HG02678 (cell line): ENCODE results near the gene SAP30BP.

Experiments used
- ATAC-seq: cut with Tn5 transposase; IDR thresholded peaks from one replicate; pipeline ENCODE4 v1.9.1; 2021; ENCODE audit warnings: mild to moderate bottlenecking, moderate library complexity; ENCODE audit not compliant: unreplicated experiment

The SAP30BP gene

GRCh38 chr17:75666959-75667790 is at the start of gene SAP30BP, which contains the start of gene RECQL5:
SAP30BP (plus strand) TSS chr17:75667338; CDS start chr17:75667373, 35 bp downstream.
RECQL5 (minus strand) TSS chr17:75667154; CDS start chr17:75666557, 597 bp downstream.
- ATAC-seq: peak; percentile 78

GRCh38 chr17:75617675-75618074 is 49.5 kb upstream of the SAP30BP start:
- no peak for ATAC-seq

GRCh38 chr17:75619506-75620431 is 47.4 kb upstream of the SAP30BP start:
- no peak for ATAC-seq

- no peak for ATAC-seq
These were observed 45.6 kb upstream of the SAP30BP start for GRCh38 chr17:75621489-75621888.

GRCh38 chr17:75622076-75622475 is 45.1 kb upstream of the SAP30BP start:
- no peak for ATAC-seq

- no peak for ATAC-seq
These were observed 44.3 kb upstream of the SAP30BP start for GRCh38 chr17:75622771-75623273.

- no peak for ATAC-seq
These were observed 43.8 kb upstream of the SAP30BP start for GRCh38 chr17:75623386-75623785.

- no peak for ATAC-seq
These were observed 43.1 kb upstream of the SAP30BP start for GRCh38 chr17:75624021-75624420.

- ATAC-seq: no peak
These were observed 42.3 kb upstream of the SAP30BP start for GRCh38 chr17:75624714-75625345.

- no peak for ATAC-seq
These were observed 41.2 kb upstream of the SAP30BP start for GRCh38 chr17:75625813-75626486.

GRCh38 chr17:75626496-75627038 is 40.6 kb upstream of the SAP30BP start:
- no peak for ATAC-seq

GRCh38 chr17:75627094-75627493 is 40.0 kb upstream of the SAP30BP start:
- ATAC-seq: no peak

GRCh38 chr17:75628425-75628824 is 38.7 kb upstream of the SAP30BP start:
- ATAC-seq: no peak

- no peak for ATAC-seq
These were observed 38.0 kb upstream of the SAP30BP start for GRCh38 chr17:75629157-75629556.

GRCh38 chr17:75630071-75630917 is 36.8 kb upstream of the SAP30BP start:
- ATAC-seq: no peak

- no peak for ATAC-seq
These were observed 35.8 kb upstream of the SAP30BP start for GRCh38 chr17:75631353-75631752.

GRCh38 chr17:75632428-75632827 is 34.7 kb upstream of the SAP30BP start:
- ATAC-seq: no peak

- peak; percentile 63 for ATAC-seq
These were observed 34.2 kb upstream of the SAP30BP start, which contains the start of gene SMIM5 for GRCh38 chr17:75632863-75633485. SMIM5 (plus strand) TSS chr17:75633434; CDS start chr17:75640202, 6,768 bp downstream.
